HUDEP-2 (cell line): ENCODE measurements around the gene COL8A2.
A peak's percentile ranks its signal among the peaks of the same experiment; 100 is the strongest.

Experiments
- DNase-seq, 76 experiments: peaks; one replicate each; lab custom pipeline; 2025; ENCODE audit not compliant: unreplicated experiment in 76 of 76; lab: John Stamatoyannopoulos, UW

The COL8A2 gene

GRCh38 chr1:36093226-36093625 lies 31.8 kb downstream of the COL8A2 start:
- DNase-seq: no peak

- DNase-seq: no peak
Observed at GRCh38 chr1:36092798-36093185, 32.2 kb downstream of the COL8A2 start.

DNA sequence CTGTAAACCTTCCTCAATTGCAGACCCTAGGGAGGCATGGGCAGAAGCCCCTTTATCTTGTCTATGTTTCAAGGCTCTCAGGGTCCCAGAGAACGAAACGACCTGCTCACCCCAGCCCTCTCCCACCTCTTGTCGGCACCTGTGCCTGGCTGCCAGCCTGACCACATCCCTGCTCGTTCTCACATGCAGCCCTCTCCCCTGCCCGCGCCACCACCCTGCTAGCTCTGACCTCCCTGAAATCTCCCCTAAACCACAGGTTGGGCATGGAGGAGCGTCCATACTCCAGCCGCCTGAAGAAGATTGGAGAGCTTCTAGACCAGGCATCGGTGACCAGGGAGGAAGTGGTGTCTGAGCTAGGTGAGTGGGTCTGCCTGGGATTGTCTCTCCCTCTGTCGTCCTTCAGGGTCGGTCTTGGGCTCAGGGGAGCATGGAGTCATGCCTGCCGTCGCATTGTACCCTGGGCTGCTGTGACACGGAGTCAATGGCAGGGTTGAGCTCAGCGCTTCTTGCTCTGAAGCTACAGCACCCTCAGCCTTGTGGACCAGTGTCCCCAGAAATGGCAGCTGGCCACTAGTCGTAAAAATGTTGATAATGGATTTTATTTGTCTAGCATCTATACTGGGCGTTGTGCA lies 32.7 kb downstream of the COL8A2 start:
- DNase-seq: no peak

- DNase-seq: no peak
Observed at GRCh38 chr1:36091698-36092097, 33.3 kb downstream of the COL8A2 start.

DNA sequence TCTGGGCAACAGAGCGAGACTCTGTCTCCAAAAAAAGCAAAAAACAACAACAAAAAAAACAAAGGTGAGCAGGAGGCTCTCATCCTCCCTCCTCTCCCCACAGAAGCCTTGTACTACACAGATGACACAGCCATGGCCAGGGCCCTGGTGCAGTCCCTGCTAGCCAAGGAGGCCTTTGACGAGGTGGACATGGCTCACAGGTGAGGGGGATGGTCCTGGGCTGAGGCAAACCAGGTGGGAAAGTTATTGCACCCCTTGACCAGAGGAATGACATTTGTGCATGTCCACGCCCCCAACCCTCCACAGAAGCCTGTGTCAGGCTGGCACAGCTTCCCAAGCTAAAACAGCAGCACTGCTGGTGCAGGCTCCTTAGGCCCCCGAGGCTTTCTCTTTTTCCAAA lies 33.9 kb downstream of the COL8A2 start:
- DNase-seq: no peak

DNA sequence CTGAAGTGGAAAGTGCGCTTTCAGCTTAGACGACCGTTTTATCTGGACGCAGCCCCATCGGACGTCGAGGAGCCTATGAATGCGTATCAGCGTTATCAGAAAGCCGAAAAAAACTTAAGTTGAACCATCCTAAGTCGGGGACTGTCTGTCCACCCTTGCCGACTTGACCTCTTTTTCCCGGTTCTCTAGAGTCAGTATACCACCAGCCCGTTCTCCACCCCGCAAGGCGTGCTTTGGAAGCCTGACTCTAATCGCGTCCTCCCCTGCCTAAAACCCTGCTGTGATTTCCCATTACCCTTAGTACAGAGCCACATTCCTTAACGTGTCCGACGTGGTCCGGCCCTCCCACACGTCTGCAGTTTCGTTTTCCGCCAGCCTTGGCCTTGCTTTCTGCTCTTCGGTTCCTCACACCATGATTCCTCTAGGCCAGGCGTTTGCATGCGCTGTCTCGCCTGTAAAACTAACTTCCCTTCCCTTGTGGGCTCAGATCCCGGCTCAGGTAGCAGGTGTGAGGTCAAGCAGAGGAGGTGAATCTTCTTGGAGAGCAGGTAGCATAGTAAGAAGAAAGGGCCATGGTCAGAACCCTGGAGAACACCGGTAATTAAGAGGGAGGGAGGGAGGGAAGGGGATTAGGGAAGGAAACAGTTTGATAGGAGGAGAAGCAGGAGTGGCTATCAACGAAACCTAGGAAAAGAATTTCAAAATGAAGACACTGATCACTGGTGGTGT lies 35.5 kb downstream of the COL8A2 start:
- DNase-seq: peak in 1 of 76 experiments; percentile 6

DNA sequence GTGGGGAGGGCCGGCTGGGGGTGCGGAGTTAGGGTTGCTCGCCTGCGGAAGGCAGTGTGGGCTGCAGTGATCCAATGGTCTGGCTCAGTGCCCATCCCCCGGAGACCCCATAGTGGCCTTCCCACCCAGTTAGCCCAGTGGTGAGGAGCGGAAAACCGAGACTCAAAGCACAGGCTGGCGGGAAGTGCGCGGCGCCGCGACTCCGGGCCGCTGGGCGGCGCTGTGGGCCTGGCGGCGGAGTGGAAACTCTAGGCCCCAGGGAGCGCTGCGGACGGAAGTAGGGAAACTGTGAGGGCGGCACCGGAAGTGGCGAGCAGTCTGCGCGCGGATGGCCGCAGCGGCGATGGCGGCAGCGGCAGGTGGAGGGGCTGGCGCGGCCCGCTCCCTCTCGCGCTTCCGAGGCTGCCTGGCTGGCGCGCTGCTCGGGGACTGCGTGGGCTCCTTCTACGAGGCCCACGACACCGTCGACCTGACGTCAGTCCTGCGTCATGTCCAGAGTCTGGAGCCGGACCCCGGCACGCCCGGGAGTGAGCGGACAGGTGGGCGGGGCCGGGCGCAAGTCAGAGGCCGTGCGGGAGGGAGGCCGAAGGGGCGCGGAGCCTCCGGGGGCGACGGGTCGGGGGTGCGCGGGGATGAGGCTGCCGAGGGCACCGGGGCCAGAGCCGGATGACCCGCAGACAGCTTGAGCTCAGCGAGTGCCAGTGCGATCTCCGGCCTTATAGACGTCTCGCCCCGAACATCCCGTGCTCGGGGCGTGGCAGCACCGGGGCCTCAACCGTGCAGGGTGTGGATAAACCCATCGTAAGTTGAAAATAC lies 36.2 kb downstream of the COL8A2 start, which contains the start of gene ADPRS:
ADPRS (plus strand) TSS at position 316 of the 816 bp plus-strand sequence; CDS start at position 329, 13 bp downstream.
- DNase-seq: peak in 73 of 76 experiments; percentile 15 to 89 (median 77)

- no peak for DNase-seq
Observed at GRCh38 chr1:36088265-36088576, 36.8 kb downstream of the COL8A2 start.

GRCh38 chr1:36087233-36088123 lies 37.5 kb downstream of the COL8A2 start:
- DNase-seq: no peak

DNA sequence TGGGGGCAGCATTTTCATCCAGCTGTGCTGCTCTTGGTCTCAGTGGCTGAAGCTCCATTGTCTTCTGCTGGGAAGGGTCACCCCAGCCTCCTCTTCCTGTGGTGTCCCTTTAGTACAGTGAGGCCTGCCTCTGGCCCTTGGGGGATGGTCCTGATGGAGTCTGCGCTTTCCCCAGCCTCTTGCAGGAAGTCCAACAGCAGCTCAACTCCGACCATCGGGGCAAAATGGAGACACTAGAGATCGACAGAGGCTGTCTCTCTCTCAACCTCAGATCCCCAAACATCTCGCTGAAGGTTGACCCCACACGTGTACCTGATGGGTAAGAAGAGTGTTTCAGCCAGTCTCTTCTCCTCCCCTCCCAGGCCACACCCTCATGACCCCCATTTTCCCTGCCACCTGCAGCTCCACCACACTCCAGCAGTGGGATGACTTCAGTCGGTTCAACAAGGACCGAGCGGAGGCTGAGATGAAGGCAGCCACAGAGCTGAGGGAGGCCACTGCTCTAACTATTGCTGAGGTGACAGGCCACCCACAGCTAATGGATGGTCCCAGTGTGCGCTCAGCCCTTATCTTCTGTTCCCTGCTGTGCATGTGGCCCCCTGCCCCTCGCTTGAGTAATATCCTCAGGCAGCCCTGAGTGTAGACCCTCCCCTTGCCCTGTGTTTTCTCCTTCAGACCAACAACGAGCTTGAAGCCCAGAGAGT lies 38.3 kb downstream of the COL8A2 start:
- DNase-seq: no peak

- DNase-seq: no peak
Observed at GRCh38 chr1:36085686-36086526, 39.1 kb downstream of the COL8A2 start.

DNA sequence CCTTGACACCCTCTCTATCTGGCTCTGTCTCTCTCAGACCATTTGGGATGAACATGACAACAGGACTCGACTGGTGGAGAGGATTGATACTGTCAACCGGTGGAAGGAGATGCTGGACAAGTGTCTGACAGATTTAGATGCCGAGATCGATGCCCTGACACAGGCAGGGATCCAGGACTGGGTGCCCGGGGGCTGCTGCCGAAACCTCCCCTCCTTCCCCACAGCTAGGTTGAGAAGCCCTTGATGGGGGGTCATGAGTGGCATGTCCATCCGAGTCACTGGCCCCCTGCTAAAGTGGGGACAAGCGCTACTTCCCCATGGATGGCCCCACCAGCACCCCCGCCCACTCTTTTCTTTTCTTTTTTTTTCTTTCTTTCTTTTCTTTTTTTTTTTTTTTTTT lies 39.9 kb downstream of the COL8A2 start:
- no peak for DNase-seq

GRCh38 chr1:36084497-36085115 lies 40.4 kb downstream of the COL8A2 start:
- DNase-seq: no peak

DNA sequence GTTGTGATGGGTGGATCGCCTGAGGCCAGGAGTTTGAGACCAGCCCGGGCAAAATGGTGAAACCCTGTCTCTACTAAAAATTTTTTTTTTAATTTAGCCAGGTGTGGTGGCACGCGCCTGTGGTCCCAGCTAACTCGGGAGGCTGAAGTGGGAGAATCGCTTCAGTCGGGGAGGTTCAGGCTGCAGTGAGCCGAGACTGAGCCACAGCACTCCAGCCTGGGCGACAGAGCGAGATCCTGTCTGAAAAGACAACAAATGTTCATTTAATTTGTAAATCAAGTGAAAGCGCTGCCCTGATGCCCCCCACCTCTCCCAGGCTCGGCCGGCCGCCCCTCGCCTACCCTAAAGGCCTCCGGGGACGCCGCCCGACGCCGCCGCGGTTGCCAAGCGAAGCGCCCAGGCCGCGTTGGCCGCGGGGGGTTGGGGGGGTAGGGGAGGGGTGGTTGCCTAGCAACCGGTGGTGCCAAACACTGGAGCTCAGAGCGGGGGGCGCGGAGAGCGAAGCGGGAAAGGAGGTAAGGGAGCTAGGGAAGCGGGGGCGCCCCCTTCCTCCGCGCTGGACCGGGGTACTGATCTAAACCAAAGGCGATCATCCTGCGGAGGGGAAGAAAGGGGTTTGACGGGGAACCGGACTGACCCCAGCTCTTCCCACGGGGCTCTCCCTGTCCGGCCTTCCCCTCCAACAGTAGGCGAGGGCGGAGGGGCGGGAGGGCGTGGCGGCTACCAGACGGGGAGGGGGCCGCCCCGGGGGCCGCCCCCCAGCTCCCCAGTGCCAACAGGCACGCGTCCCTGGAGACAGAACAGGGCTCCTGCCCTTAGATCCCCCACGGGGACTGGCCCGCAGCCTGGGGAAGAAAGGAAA lies 41.2 kb downstream of the COL8A2 start, which contains the start of gene TEKT2:
TEKT2 (plus strand) TSS at position 460 of the 862 bp plus-strand sequence. CDS start 828 bp downstream, outside the sequence.
- peak in 8 of 76 experiments; percentile 4 to 31 (median 10) for DNase-seq

DNA sequence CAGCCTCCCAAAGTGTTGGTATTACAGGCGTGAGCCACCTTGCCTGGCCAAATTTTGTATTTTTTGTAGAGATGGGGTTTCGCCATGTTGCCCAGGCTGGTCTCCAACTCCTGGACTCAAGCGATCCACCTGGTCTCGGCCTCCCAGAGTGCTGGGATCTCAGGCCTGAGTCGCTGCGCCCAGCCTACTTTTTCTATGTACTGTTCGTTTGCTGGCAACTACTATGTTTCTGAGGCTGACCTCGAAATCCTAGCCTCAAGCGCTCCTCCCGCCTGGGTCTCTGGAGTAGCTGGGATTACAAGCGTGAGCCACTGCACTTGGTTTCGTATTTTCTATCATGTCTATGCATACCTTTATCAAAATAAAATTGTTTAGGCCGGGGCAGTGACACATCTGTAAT lies 41.8 kb downstream of the COL8A2 start:
- DNase-seq: no peak

DNA sequence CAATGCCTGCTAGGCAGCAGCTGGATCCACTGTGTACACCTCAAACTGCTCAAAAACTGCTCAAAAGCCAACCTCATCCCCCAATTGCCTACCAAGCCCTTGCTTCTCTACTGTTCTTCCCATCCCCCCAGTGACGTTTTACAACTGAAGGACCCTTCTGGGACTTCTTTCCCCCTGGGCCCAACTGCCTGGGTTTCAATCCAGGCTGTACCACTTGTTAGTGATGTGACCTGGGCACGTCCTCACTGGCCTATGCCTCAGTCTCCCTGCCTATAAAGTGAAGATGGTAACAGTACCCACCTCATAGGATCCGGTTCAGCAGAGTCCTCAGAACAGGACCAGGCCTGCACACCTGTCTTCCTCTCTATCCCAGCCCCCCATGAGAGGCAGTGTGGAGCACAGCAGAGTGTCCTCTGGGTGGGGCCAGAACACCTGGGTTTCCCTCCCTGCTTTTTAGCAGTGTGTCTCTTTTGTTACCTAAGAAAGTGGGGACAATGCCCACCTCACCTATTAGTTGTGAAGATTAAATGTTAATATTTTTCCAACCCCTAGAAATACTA lies 43.0 kb downstream of the COL8A2 start:
- DNase-seq: no peak

- DNase-seq: no peak
Observed at GRCh38 chr1:36080801-36081200, 44.2 kb downstream of the COL8A2 start.
